UCSD-AML1 (cell line): ENCODE measurements around the gene GRIA1.

Experiments
- DNase-seq: peaks from one replicate; lab custom pipeline; 2025; ENCODE audit not compliant: unreplicated experiment; lab: John Stamatoyannopoulos, UW

The GRIA1 gene

GRCh38 chr5:153770066-153770465 lies 279.6 kb downstream of the GRIA1 start:
- DNase-seq, result no peak

GRCh38 chr5:153774686-153775085 lies 284.2 kb downstream of the GRIA1 start:
- DNase-seq, result no peak

GRCh38 chr5:153775923-153776322 lies 285.5 kb downstream of the GRIA1 start:
- no peak for DNase-seq

- DNase-seq, result no peak
These were observed 287.5 kb downstream of the GRIA1 start for GRCh38 chr5:153777681-153778581.

GRCh38 chr5:153779836-153780235 lies 289.4 kb downstream of the GRIA1 start:
- no peak for DNase-seq

- DNase-seq, result no peak
These were observed 290.6 kb downstream of the GRIA1 start for GRCh38 chr5:153780876-153781705.

- no peak for DNase-seq
These were observed 292.3 kb downstream of the GRIA1 start for GRCh38 chr5:153782589-153783361.

GRCh38 chr5:153783362-153783658 lies 292.8 kb downstream of the GRIA1 start:
- no peak for DNase-seq

- no peak for DNase-seq
These were observed 293.8 kb downstream of the GRIA1 start for GRCh38 chr5:153784277-153784676.

- DNase-seq, result no peak
These were observed 300.9 kb downstream of the GRIA1 start for GRCh38 chr5:153791339-153791738.

- no peak for DNase-seq
These were observed 301.8 kb downstream of the GRIA1 start for GRCh38 chr5:153792305-153792704.

- no peak for DNase-seq
These were observed 303.2 kb downstream of the GRIA1 start for GRCh38 chr5:153793699-153794098.

- no peak for DNase-seq
These were observed 303.9 kb downstream of the GRIA1 start for GRCh38 chr5:153794327-153794726.

GRCh38 chr5:153796527-153796926 lies 306.1 kb downstream of the GRIA1 start:
- DNase-seq, result no peak

- DNase-seq, result no peak
These were observed 307.0 kb downstream of the GRIA1 start for GRCh38 chr5:153797484-153797883.

GRCh38 chr5:153798830-153799229 lies 308.4 kb downstream of the GRIA1 start:
- DNase-seq, result no peak

GRCh38 chr5:153799466-153799865 lies 309.0 kb downstream of the GRIA1 start:
- DNase-seq, result no peak

GRCh38 chr5:153802050-153802821 lies 311.8 kb downstream of the GRIA1 start:
- DNase-seq, result no peak

- DNase-seq, result no peak
These were observed 317.3 kb downstream of the GRIA1 start for GRCh38 chr5:153807801-153808200.

- no peak for DNase-seq
These were observed 318.7 kb downstream of the GRIA1 start for GRCh38 chr5:153809166-153809565.

GRCh38 chr5:153813901-153814300 lies 323.4 kb downstream of the GRIA1 start:
- no peak for DNase-seq
